ENCODE data around the gene MAOA. TPM values are rescaled to one million over a fixed set of nuclear protein-coding genes. Genes with fewer than 3 reads are reported as not detected.

Gene MAOA
- total RNA-seq, 2 donors from 2014 or later = 0.38 to 4.7 TPM

GRCh38 chrX:43633081-43633480 lies 23.0 kb upstream of the MAOA start:
- WGBS, 2 experiments (ENCODE audit: insufficient coverage in 1 of 2, insufficient read length in 1 of 2) = 94% methylated on average over 1 of the region's 1 CpG; no CpG with 5 or more reads in 1 of the 2 experiments
- H3K27ac Mint-ChIP-seq = no peak overlapping the region

GRCh38 chrX:43633757-43634156 lies 22.3 kb upstream of the MAOA start:
- no peak for TF ChIP-seq CTCF (conservative IDR thresholded peaks at IDR 0.05)
- WGBS, 2 experiments (ENCODE audit: insufficient coverage in 1 of 2, insufficient read length in 1 of 2) = 62% methylated on average over 3 of the region's 3 CpGs; no CpG with 5 or more reads in 1 of the 2 experiments

More at GRCh38 chrX:43633081-43633480, 23.0 kb upstream of the MAOA start:
- H3K36me3 Mint-ChIP-seq (ENCODE audit: low read depth) = no peaks in the 10 kb centered on the region
- Histone ChIP-seq H3K9me3 (ENCODE audit: control insufficient read depth, low read length) (no peaks in the 10 kb centered on the region), H3K9ac (ENCODE audit: extremely low read depth, low read length, poor library complexity, severe bottlenecking) (no peak overlapping the region), H3K4me3 (ENCODE audit: low read length) (no peak overlapping the region), H3K4me1 (ENCODE audit: control insufficient read depth, insufficient read depth, low read length) (no peaks in the 10 kb centered on the region), H3K36me3 (ENCODE audit: control insufficient read depth, insufficient read depth, low read length) (no peaks in the 10 kb centered on the region), H3K27ac (ENCODE audit: low read depth, low read length) (no peak overlapping the region), H3K27me3 (ENCODE audit: control insufficient read depth, insufficient read depth, low read length, poor library complexity, severe bottlenecking) (no peaks in the 10 kb centered on the region)
- DNase-seq = no peak
- H3K4me3 Mint-ChIP-seq = no peak overlapping the region
- H3K9me3 Mint-ChIP-seq = peaks cover 8% of the 10 kb centered on the region
- H3K4me1 Mint-ChIP-seq = peaks cover 9% of the 10 kb centered on the region
- peaks cover 9% of the 10 kb centered on the region for H3K27me3 Mint-ChIP-seq (ENCODE audit: insufficient read depth)
- no peak for TF ChIP-seq CTCF (conservative IDR thresholded peaks at IDR 0.05)

GRCh38 chrX:43640482-43640881 lies 15.6 kb upstream of the MAOA start:
- Histone ChIP-seq H3K4me1 (ENCODE audit: control insufficient read depth, insufficient read depth, low read length) (no peaks in the 10 kb centered on the region), H3K9me3 (ENCODE audit: control insufficient read depth, low read length) (no peaks in the 10 kb centered on the region), H3K36me3 (ENCODE audit: control insufficient read depth, insufficient read depth, low read length) (no peaks in the 10 kb centered on the region), H3K27ac (ENCODE audit: low read depth, low read length) (no peak overlapping the region), H3K27me3 (ENCODE audit: control insufficient read depth, insufficient read depth, low read length, poor library complexity, severe bottlenecking) (no peaks in the 10 kb centered on the region), H3K4me3 (ENCODE audit: low read length) (no peak overlapping the region), H3K9ac (ENCODE audit: extremely low read depth, low read length, poor library complexity, severe bottlenecking) (no peak overlapping the region)
- no peaks in the 10 kb centered on the region for H3K9me3 Mint-ChIP-seq
- H3K4me3 Mint-ChIP-seq = no peak overlapping the region
- H3K27me3 Mint-ChIP-seq (ENCODE audit: insufficient read depth) = peaks cover 10% of the 10 kb centered on the region
- H3K36me3 Mint-ChIP-seq (ENCODE audit: low read depth) = no peaks in the 10 kb centered on the region
- no peak for DNase-seq
- peaks cover 36% of the 10 kb centered on the region for H3K4me1 Mint-ChIP-seq
- WGBS, 2 experiments (ENCODE audit: insufficient coverage in 1 of 2, insufficient read length in 1 of 2) = 79 to 83% methylated on average over 2 to 5 of the region's 5 CpGs
- no peak for TF ChIP-seq CTCF (conservative IDR thresholded peaks at IDR 0.05)
- no peak overlapping the region for H3K27ac Mint-ChIP-seq

More at GRCh38 chrX:43633757-43634156, 22.3 kb upstream of the MAOA start:
- Mint-ChIP-seq H3K9me3 (peaks cover 8% of the 10 kb centered on the region), H3K36me3 (ENCODE audit: low read depth) (no peaks in the 10 kb centered on the region), H3K4me3 (no peak overlapping the region), H3K27me3 (ENCODE audit: insufficient read depth) (peaks cover 10% of the 10 kb centered on the region), H3K27ac (no peak overlapping the region), H3K4me1 (peaks cover 11% of the 10 kb centered on the region)
- H3K4me1 ChIP-seq (ENCODE audit: control insufficient read depth, insufficient read depth, low read length) = no peaks in the 10 kb centered on the region
- no peaks in the 10 kb centered on the region for H3K27me3 ChIP-seq (ENCODE audit: control insufficient read depth, insufficient read depth, low read length, poor library complexity, severe bottlenecking)
- no peak overlapping the region for H3K27ac ChIP-seq (ENCODE audit: low read depth, low read length)
- no peak for DNase-seq
- no peaks in the 10 kb centered on the region for H3K36me3 ChIP-seq (ENCODE audit: control insufficient read depth, insufficient read depth, low read length)
- no peak overlapping the region for H3K4me3 ChIP-seq (ENCODE audit: low read length)
- H3K9ac ChIP-seq (ENCODE audit: extremely low read depth, low read length, poor library complexity, severe bottlenecking) = no peak overlapping the region
- no peaks in the 10 kb centered on the region for H3K9me3 ChIP-seq (ENCODE audit: control insufficient read depth, low read length)

All from endodermal cell (in vitro differentiated cells).